Activated CD4-positive, alpha-beta memory T cell treated with anti-CD3 and anti-CD28 coated beads for 36 hours (primary cell): Measurements from ENCODE around the gene DRC3. TPM values are rescaled to one million over a fixed set of nuclear protein-coding genes. Genes with fewer than 3 reads are reported as not detected.
A peak's percentile ranks its signal among the peaks of the same experiment; 100 is the strongest.

Experiments used
- CTCF ChIA-PET: fragments of 350-600 bp; sonication (Branson Sonifier 250); formaldehyde crosslinking; loops from one replicate; lab custom pipeline; 2021; ENCODE audit warnings: antibody characterized with exemption, inconsistent platforms; lab: Charles Lee
- POLR2A ChIA-PET: fragments of 350-600 bp; sonication (Branson Sonifier 250); formaldehyde crosslinking; loops from one replicate; lab custom pipeline; 2021; ENCODE audit warnings: antibody characterized with exemption; lab: Charles Lee
- DNase-seq: peaks from one replicate; pipeline ENCODE4 v3.0.0-alpha.2; 2020
- H3K27ac Mint-ChIP-seq: one replicate; pipeline ENCODE4 v1.8.0; 2021; ENCODE audit warnings: mixed read lengths
- H3K27me3 Mint-ChIP-seq: one replicate; pipeline ENCODE4 v1.8.0; 2021; ENCODE audit warnings: mixed read lengths
- H3K36me3 Mint-ChIP-seq: one replicate; pipeline ENCODE4 v1.8.0; 2021; ENCODE audit warnings: mixed read lengths
- H3K4me1 Mint-ChIP-seq: one replicate; pipeline ENCODE4 v1.8.0; 2021; ENCODE audit warnings: low read depth, mixed read lengths
- H3K4me3 Mint-ChIP-seq: one replicate; pipeline ENCODE4 v1.8.0; 2021; ENCODE audit warnings: mild to moderate bottlenecking, mixed read lengths
- H3K9me3 Mint-ChIP-seq: one replicate; pipeline ENCODE4 v1.8.0; 2021; ENCODE audit warnings: mixed read lengths
- intact Hi-C: fragments of 100-400 bp; cut with micrococcal nuclease; formaldehyde crosslinking; loops from one replicate; pipeline ENCODE4 v1.15.1; 2023
- total RNA-seq, 2 experiments: library from RNA; stranded (reverse); gene quantifications; one replicate each; pipeline ENCODE4 v1.2.3, GENCODE V29; 2021

DRC3 gene, protein sequence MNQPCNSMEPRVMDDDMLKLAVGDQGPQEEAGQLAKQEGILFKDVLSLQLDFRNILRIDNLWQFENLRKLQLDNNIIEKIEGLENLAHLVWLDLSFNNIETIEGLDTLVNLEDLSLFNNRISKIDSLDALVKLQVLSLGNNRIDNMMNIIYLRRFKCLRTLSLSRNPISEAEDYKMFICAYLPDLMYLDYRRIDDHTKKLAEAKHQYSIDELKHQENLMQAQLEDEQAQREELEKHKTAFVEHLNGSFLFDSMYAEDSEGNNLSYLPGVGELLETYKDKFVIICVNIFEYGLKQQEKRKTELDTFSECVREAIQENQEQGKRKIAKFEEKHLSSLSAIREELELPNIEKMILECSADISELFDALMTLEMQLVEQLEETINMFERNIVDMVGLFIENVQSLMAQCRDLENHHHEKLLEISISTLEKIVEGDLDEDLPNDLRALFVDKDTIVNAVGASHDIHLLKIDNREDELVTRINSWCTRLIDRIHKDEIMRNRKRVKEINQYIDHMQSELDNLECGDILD
- total RNA-seq, result under 1 TPM; 0.34 to 0.52 TPM

DNA sequence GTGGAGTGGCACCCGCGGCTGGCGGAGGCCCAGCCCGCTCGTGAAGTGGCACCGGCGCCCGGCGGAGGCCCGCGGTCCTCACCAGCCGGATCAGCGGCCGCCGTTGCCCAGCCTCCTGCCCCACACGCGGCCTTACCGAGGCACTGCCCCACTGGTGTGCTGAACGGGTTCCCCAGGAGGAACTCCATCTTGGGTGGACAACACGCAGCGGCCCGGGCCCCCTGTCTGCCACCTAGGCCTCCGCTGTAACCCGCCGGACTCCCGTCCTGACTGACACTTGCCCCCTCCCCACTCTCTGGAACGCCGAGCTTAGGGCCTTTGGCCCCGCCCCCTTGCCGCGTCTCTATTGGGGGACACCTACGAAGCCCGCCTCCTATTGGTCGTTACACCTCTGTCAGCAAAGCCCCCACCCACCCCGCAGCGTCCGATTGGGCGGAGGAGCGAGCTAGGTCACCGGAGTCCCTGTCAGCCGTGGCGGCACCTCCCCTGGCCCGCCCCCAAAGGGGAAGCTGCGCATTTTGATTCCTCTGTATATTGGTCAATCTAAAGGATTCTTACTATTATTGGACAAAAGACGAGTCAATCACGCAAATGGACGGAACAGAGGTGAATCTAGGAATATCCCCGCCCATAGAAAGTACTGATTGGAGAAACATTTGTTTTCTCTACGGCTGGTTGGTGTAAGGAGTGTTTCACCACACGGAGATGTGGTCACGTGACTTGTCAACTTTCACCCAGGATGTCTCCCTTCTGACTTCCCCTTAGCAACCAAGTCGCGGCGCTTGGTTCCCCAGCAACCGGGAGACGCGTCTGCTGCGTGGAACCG lies at the start of gene DRC3, which contains the start of gene TOM1L2:
Gene DRC3 (plus strand): TSS at position 737 of the 826 bp plus-strand sequence. CDS start 4,737 bp downstream, outside the sequence.
Gene TOM1L2 (minus strand): TSS at position 275 of the 826 bp plus-strand sequence. CDS start 87 bp downstream, at position 188.
- peaks cover 35% of the 10 kb centered on the region for H3K4me1 Mint-ChIP-seq
- peak within 1 kb of the TSS; percentile 91 for H3K4me3 Mint-ChIP-seq
- no peaks in the 10 kb centered on the region for H3K9me3 Mint-ChIP-seq
- no peaks in the 10 kb centered on the region for H3K36me3 Mint-ChIP-seq
- DNase-seq, result peak; percentile 100
- no peaks in the 10 kb centered on the region for H3K27me3 Mint-ChIP-seq
- peak within 1 kb of the TSS; percentile 78 for H3K27ac Mint-ChIP-seq
- POLR2A ChIA-PET, result interaction anchor here (0.6 to 2.0 kb wide), 5 partner anchors 13 to 136 kb away, joined by 3 to 30 read pairs (median 6); partner anchors contain the start of genes ATPAF2, GID4 and SREBF1
- intact Hi-C loops, result loop anchor here (1.0 to 10.0 kb wide), 5 partner anchors 14 to 378 kb away; partner anchors contain the start of genes ATPAF2, GID4 and PEMT
- CTCF ChIA-PET, result interaction anchor here (0.6 to 3.1 kb wide), 6 partner anchors 13 to 119 kb away, joined by 3 to 12 read pairs (median 5); no protein-coding TSS in a partner anchor

DNA sequence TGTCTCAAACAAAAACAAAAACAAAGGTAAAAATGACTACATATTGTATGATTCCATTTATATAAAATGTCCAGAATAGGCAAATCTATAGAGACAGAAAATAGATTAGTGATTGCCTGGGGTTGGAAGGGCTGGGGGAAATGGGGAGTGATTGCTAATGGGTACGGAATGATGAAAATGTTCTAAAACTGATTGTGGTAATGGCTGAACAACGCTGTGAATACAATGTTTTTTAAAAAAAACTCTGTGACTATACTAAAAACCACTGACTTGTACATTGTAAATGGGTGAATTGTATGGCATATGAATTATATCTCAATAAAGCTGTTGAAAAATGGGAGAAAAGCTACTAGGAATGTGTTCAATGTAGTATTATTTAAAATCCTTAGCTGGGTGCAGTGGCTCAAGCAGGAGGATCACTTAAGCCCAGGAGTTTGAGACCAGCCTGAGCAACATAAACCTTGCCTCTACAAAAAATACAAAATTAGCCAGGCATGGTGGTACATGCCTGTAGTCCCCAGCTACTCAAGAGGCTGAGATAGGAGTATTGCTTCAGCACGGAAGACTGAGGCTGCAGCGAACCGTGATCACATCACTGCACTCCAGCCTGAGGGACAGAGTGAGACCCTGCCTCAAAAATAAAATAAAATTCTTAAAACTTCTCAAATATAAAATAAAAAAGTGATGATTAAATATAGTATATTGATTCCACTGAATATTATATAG lies 48.4 kb upstream of the DRC3 start:
- Mint-ChIP-seq H3K4me3 (no peak overlapping the region), H3K36me3 (no peaks in the 10 kb centered on the region), H3K27me3 (no peaks in the 10 kb centered on the region), H3K9me3 (no peaks in the 10 kb centered on the region), H3K4me1 (peaks cover 4% of the 10 kb centered on the region), H3K27ac (no peak overlapping the region)
- DNase-seq, result no peak
- CTCF ChIA-PET, result no interaction called here
- intact Hi-C loops, result no loop called here
- POLR2A ChIA-PET, result no interaction called here

- Mint-ChIP-seq H3K9me3 (no peaks in the 10 kb centered on the region), H3K36me3 (no peaks in the 10 kb centered on the region), H3K4me1 (peaks cover 4% of the 10 kb centered on the region), H3K27me3 (no peaks in the 10 kb centered on the region), H3K27ac (no peak overlapping the region), H3K4me3 (no peak overlapping the region)
- ChIA-PET POLR2A (no interaction called here), CTCF (no interaction called here)
- no peak for DNase-seq
- intact Hi-C loops, result no loop called here
These were observed 47.8 kb upstream of the DRC3 start for GRCh38 chr17:17924857-17925250.

DNA sequence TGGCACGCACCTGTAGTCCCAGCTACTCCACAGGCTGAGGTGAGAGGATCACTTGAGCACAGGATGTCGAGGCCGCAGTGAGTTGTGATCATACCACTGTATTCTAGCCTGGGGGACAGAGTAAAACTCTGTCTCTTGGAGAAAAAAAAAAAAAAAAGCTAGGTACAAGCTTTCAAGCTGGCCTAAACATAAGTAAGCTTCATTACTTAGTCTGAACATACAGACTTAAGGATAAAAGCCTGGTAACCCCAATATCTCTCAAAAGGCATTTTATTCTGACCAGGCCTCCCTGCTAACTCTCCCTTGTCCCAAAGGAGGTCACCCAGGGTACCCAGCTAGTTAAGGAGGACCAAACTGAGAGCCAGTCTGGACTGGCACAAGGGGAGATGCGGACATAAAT lies 46.6 kb upstream of the DRC3 start:
- no peaks in the 10 kb centered on the region for H3K9me3 Mint-ChIP-seq
- POLR2A ChIA-PET, result no interaction called here
- DNase-seq, result no peak
- intact Hi-C loops, result no loop called here
- H3K4me1 Mint-ChIP-seq, result peaks cover 4% of the 10 kb centered on the region
- H3K4me3 Mint-ChIP-seq, result no peak overlapping the region
- no peaks in the 10 kb centered on the region for H3K27me3 Mint-ChIP-seq
- CTCF ChIA-PET, result no interaction called here
- no peak overlapping the region for H3K27ac Mint-ChIP-seq
- H3K36me3 Mint-ChIP-seq, result no peaks in the 10 kb centered on the region

DNA sequence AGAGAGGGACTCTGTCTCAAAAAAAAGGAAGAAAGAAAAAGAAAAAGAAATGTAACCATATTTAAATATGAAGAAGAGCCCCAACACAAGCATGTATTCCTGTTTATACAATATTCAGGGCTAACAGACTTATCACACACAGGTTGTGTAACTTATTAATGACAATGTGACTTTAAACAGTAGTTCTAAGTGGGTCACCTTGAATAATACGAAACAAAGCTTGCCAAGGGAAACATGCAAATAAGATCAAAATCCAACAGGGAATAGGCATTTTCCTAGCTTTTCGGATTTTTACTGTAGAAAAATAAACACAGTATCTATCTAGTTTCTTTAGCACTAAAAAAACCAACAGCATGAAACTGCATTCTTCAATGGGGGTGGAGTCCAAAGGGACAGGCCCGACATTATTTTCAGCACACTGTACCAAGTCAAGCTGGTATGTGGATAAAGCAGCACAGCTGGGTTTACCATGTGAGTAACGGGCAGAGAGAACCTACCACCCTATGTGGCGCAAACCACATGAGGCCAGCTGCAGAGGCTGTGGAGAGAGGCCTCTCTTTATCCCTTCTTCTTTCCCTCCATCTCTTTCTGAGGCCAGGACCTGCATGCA lies 45.7 kb upstream of the DRC3 start:
- H3K4me3 Mint-ChIP-seq, result no peak overlapping the region
- ChIA-PET CTCF (no interaction called here), POLR2A (no interaction called here)
- H3K4me1 Mint-ChIP-seq, result no peaks in the 10 kb centered on the region
- H3K27me3 Mint-ChIP-seq, result no peaks in the 10 kb centered on the region
- no peak for DNase-seq
- H3K9me3 Mint-ChIP-seq, result no peaks in the 10 kb centered on the region
- intact Hi-C loops, result no loop called here
- H3K27ac Mint-ChIP-seq, result no peak overlapping the region
- no peaks in the 10 kb centered on the region for H3K36me3 Mint-ChIP-seq

- no peaks in the 10 kb centered on the region for H3K36me3 Mint-ChIP-seq
These were observed 44.0 kb upstream of the DRC3 start for GRCh38 chr17:17928398-17929287.

GRCh38 chr17:17929655-17930380 lies 42.8 kb upstream of the DRC3 start:
- intact Hi-C loops, result no loop called here
- CTCF ChIA-PET, result interaction anchor here (0.5 to 1.2 kb wide), 2 partner anchors 39 to 105 kb away, joined by 3 read pairs; no protein-coding TSS in a partner anchor
- DNase-seq, result no peak
- Mint-ChIP-seq H3K27me3 (no peaks in the 10 kb centered on the region), H3K4me1 (peaks cover 11% of the 10 kb centered on the region), H3K27ac (no peak overlapping the region), H3K36me3 (no peaks in the 10 kb centered on the region), H3K4me3 (no peak overlapping the region), H3K9me3 (no peaks in the 10 kb centered on the region)
- POLR2A ChIA-PET, result no interaction called here

More at GRCh38 chr17:17928398-17929287, 44.0 kb upstream of the DRC3 start:
- DNase-seq, result no peak
- no peak overlapping the region for H3K4me3 Mint-ChIP-seq
- ChIA-PET CTCF (interaction anchor here (0.5 to 1.5 kb wide), 4 partner anchors 38 to 116 kb away, joined by 3 to 4 read pairs (median 4); no protein-coding TSS in a partner anchor), POLR2A (no interaction called here)
- no peak overlapping the region for H3K27ac Mint-ChIP-seq
- intact Hi-C loops, result no loop called here
- no peaks in the 10 kb centered on the region for H3K27me3 Mint-ChIP-seq
- H3K9me3 Mint-ChIP-seq, result no peaks in the 10 kb centered on the region
- peaks cover 2% of the 10 kb centered on the region for H3K4me1 Mint-ChIP-seq

DNA sequence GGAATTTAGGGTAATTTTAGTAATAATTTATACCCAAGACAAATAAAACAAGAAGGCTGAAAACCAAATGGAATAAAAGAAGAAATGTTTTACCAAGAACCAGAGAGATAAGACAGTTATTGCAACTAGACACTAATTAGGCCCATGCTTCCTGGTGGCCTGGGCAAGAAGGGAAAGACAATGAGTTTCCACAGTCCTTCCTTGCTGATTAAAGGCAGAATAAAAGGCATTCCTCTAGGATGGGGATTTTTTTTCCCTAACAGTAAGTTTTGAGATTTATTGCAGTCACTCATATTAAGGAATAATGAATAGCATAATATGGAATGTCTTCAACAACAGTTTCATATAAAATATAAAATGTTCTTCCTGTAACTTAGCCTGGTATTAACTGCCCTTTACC lies 42.0 kb upstream of the DRC3 start:
- Mint-ChIP-seq H3K27me3 (no peaks in the 10 kb centered on the region), H3K4me3 (no peak overlapping the region), H3K27ac (no peak overlapping the region), H3K9me3 (no peaks in the 10 kb centered on the region), H3K36me3 (no peaks in the 10 kb centered on the region), H3K4me1 (peaks cover 20% of the 10 kb centered on the region)
- ChIA-PET CTCF (no interaction called here), POLR2A (no interaction called here)
- DNase-seq, result no peak
- intact Hi-C loops, result no loop called here

DNA sequence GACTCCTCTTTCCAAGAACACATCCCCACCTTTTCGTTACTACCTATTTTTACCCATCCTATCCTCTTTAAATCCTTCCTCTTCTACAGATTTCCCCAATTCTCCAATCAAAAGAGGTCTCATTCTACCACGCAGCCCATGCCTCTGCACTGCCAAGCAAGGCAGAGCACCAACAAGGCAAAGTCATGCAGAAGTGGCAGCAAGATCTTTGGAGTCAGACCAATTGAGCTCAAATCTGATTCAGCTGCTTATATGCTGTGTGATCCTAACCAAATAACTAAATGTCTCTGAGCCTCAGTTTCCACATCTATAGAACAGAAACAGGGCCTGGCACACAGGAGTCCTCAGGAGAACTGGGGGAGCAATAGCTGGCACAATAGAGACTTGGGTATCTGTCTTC lies 41.5 kb upstream of the DRC3 start:
- no peaks in the 10 kb centered on the region for H3K36me3 Mint-ChIP-seq
- no peak overlapping the region for H3K4me3 Mint-ChIP-seq
- H3K27ac Mint-ChIP-seq, result no peak overlapping the region
- no peaks in the 10 kb centered on the region for H3K9me3 Mint-ChIP-seq
- no peak for DNase-seq
- intact Hi-C loops, result no loop called here
- H3K4me1 Mint-ChIP-seq, result peaks cover 25% of the 10 kb centered on the region
- POLR2A ChIA-PET, result no interaction called here
- H3K27me3 Mint-ChIP-seq, result no peaks in the 10 kb centered on the region
- CTCF ChIA-PET, result interaction anchor here (2.0 kb wide), 1 partner anchor 12 kb away, joined by 8 read pairs; no protein-coding TSS in a partner anchor

DNA sequence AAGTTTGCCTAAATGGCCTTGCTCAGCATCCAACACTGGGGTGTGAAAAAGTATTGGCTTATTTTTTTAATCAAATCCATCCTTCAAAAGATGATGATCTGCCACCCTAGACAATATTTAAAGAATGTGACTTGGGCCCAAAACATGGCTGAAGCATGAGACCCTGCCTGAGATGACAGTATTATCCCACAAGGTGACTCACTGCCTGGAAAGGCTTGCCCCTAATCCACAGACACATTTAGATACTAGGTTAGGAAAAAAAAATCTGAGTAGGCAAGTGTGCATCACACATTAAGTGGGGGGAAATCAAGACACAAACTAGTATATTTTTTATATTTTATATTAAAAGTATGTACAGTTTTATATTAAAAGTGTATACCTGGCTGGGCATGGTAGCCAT lies 38.9 kb upstream of the DRC3 start:
- Mint-ChIP-seq H3K27me3 (no peaks in the 10 kb centered on the region), H3K9me3 (no peaks in the 10 kb centered on the region), H3K36me3 (no peaks in the 10 kb centered on the region), H3K4me3 (no peak overlapping the region), H3K27ac (no peak overlapping the region), H3K4me1 (peaks cover 25% of the 10 kb centered on the region)
- ChIA-PET POLR2A (no interaction called here), CTCF (no interaction called here)
- no peak for DNase-seq
- intact Hi-C loops, result no loop called here
